Upper lobe of left lung (tissue), 6 donors: ENCODE measurements around the gene GUCY2F. TPM values are rescaled to one million over a fixed set of nuclear protein-coding genes. Genes with fewer than 3 reads are reported as not detected.

Experiments used
- ATAC-seq, 2 donors: fragments of 200-7000 bp; cut with Tn5 transposase; one replicate each; pipeline ENCODE4 v1.9.1; 2022; ENCODE audit warnings: mild to moderate bottlenecking in 2 of 2, moderate library complexity in 2 of 2; ENCODE audit not compliant: low FRiP score in 2 of 2
- DNase-seq, 2 donors: peaks; one replicate each; pipeline ENCODE4 v3.0.0-alpha.2; 2019 to 2020
- H3K27ac ChIP-seq, 4 donors: fragments of 200-600 bp; sonication (generic); one replicate each; pipeline ENCODE4 v1.5.1; 2016 to 2019
- H3K27me3 ChIP-seq, 4 donors: fragments of 200-600 bp; sonication (generic); one replicate each; pipeline ENCODE4 v1.5.1; 2017 to 2019
- H3K36me3 ChIP-seq, 4 donors: fragments of 200-600 bp; sonication (generic); one replicate each; pipeline ENCODE4 v1.5.1; 2016 to 2019
- H3K4me1 ChIP-seq, 4 donors: fragments of 200-600 bp; sonication (generic); one replicate each; pipeline ENCODE4 v1.5.1; 2018 to 2019
- H3K4me3 ChIP-seq, 4 donors: fragments of 200-600 bp; sonication (generic); one replicate each; pipeline ENCODE4 v1.5.1; 2017 to 2019; ENCODE audit warnings: mild to moderate bottlenecking in 2 of 4, moderate library complexity in 1 of 4
- H3K9me3 ChIP-seq, 4 donors: fragments of 200-600 bp; sonication (generic); one replicate each; pipeline ENCODE4 v1.5.1; 2018 to 2019
- CTCF ChIP-seq, 6 experiments: fragments of 450-650 bp in 4 of 6; fragments of 200-600 bp in 2 of 6; sonication (generic) in 2 of 6; IDR thresholded peaks; one replicate each; pipeline ENCODE4 v1.5.1; 2016 to 2019; ENCODE audit warnings: antibody characterized with exemption in 6 of 6
- EP300 ChIP-seq, 4 donors: sonication (generic); formaldehyde crosslinking; IDR thresholded peaks; one replicate each; pipeline ENCODE4 v1.5.1; 2017; ENCODE audit warnings: antibody characterized with exemption in 4 of 4, control low read depth in 2 of 4
- POLR2A ChIP-seq, 4 donors: fragments of 450-650 bp; IDR thresholded peaks; one replicate each; pipeline ENCODE4 v1.5.1; 2016 to 2017; ENCODE audit warnings: antibody characterized with exemption in 4 of 4, mild to moderate bottlenecking in 2 of 4
- POLR2AphosphoS5 ChIP-seq, 2 donors: sonication (generic); formaldehyde crosslinking; IDR thresholded peaks; one replicate each; pipeline ENCODE4 v1.5.1; 2017; ENCODE audit warnings: antibody characterized with exemption in 2 of 2
- WGBS, 2 donors: methylation state at CpG; one replicate each; pipeline ENCODE4 v1.1.5; 2017 to 2018; 5-methylcytosine and 5-hydroxymethylcytosine counted together
- total RNA-seq, 6 donors: library from RNA; depleted of rRNA in 4 of 6; stranded (reverse); fragments of >200 nt in 4 of 6; gene quantifications; one replicate each; pipeline versions ENCODE4 v1.1.0 to v1.2.1, GENCODE V29; 2016 to 2021
- donor health status: DM: no; HTN: no; CAD: no; lungs with moderate emphysema.
- donor health status: DM: no; HTN: yes; CAD: no; lungs with severe emphysema.

Gene GUCY2F
- total RNA-seq, 6 donors from 2014 or later = 0.10 TPM; not detected in 5

DNA sequence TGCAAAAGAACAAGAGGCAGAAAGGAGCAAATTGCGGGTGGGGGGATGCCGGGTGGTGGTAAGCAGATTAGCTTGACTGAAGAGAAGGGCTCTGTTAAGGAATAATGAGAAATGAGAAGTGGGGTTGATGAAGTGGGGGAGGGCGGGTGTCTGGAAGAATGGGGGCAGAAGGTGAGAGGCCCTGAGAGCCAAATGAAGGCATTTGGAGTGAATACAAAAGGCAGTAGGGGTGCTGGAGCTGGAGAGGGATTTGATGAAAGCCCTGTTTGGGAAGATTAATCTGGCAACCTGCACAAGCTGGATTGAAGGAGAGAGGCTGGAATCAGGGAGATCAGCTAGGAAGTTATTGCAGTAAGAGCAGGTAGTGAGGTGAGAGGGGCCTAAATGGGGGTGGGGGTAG, 82.1 kb downstream of the GUCY2F start:
- no peak overlapping the region for H3K27ac ChIP-seq
- no peak overlapping the region for H3K4me3 ChIP-seq
- ATAC-seq = no peak
- no peak for DNase-seq
- no peak for TF ChIP-seq CTCF (IDR thresholded peaks at IDR 0.05)
- TF ChIP-seq EP300 (IDR thresholded peaks at IDR 0.05) = no peak
- WGBS, 2 donors = 48 to 51% methylated on average over 3 of the region's 3 CpGs
- no peaks in the 10 kb centered on the region for H3K4me1 ChIP-seq
- H3K36me3 ChIP-seq = no peaks in the 10 kb centered on the region
- H3K9me3 ChIP-seq = no peaks in the 10 kb centered on the region
- H3K27me3 ChIP-seq = no peaks in the 10 kb centered on the region

DNA sequence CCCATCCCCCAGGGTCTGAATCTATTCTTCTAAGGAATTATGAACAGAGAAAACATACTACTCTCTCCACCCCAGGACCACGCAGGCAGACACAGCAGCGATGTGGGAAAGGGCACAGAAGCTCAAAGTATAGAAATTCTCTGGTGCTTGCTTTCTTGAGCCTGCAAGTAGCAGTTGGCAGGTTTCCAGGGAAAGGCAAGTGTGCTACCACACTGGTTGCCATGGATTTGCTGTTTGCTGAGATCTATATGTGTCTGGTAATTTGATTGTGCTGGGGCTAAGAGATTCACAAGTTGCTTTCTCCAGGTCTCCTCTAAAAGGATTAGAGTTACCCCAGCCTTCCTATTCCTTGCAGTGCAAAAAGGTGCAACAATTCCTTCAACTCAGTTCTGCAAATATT, 83.1 kb downstream of the GUCY2F start:
- no peaks in the 10 kb centered on the region for H3K9me3 ChIP-seq
- no peak overlapping the region for H3K4me3 ChIP-seq
- no peaks in the 10 kb centered on the region for H3K27me3 ChIP-seq
- no peak for TF ChIP-seq EP300 (IDR thresholded peaks at IDR 0.05)
- TF ChIP-seq POLR2AphosphoS5 (IDR thresholded peaks at IDR 0.05) = no peak
- TF ChIP-seq POLR2A (IDR thresholded peaks at IDR 0.05) = no peak
- no peak for TF ChIP-seq CTCF (IDR thresholded peaks at IDR 0.05)
- H3K27ac ChIP-seq = no peak overlapping the region
- H3K36me3 ChIP-seq = no peaks in the 10 kb centered on the region
- DNase-seq (no peak), ATAC-seq (no peak)
- WGBS, 2 donors = 75 to 100% methylated on average over 2 of the region's 2 CpGs
- no peaks in the 10 kb centered on the region for H3K4me1 ChIP-seq

DNA sequence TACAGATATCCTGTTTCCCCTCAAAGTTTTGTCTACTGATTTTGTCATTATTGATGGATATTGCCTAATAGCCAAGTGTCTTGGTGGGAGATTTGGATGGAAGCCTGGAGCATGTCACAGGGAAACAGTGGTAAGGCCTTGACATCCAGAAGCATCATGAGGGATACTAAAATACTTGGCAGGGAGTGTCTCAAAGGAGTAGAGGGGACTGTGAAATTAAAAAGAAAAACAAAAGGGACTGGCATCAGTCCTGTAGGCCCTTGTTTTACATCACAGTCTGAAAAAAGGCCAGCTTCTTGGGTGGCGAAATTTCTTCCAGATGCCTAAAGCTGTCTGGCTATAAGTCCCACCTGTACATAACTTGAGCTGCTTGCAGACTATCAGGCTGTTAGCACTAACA, 83.8 kb downstream of the GUCY2F start:
- H3K36me3 ChIP-seq = no peaks in the 10 kb centered on the region
- 40 to 67% methylated on average over 1 of the region's 1 CpG for WGBS, 2 donors
- TF ChIP-seq POLR2A (IDR thresholded peaks at IDR 0.05) = no peak
- TF ChIP-seq EP300 (IDR thresholded peaks at IDR 0.05) = no peak
- TF ChIP-seq CTCF (IDR thresholded peaks at IDR 0.05) = no peak
- TF ChIP-seq POLR2AphosphoS5 (IDR thresholded peaks at IDR 0.05) = no peak
- ATAC-seq = no peak
- H3K9me3 ChIP-seq = no peaks in the 10 kb centered on the region
- no peaks in the 10 kb centered on the region for H3K27me3 ChIP-seq
- DNase-seq = no peak
- no peaks in the 10 kb centered on the region for H3K4me1 ChIP-seq
- no peak overlapping the region for H3K27ac ChIP-seq
- H3K4me3 ChIP-seq = no peak overlapping the region

DNA sequence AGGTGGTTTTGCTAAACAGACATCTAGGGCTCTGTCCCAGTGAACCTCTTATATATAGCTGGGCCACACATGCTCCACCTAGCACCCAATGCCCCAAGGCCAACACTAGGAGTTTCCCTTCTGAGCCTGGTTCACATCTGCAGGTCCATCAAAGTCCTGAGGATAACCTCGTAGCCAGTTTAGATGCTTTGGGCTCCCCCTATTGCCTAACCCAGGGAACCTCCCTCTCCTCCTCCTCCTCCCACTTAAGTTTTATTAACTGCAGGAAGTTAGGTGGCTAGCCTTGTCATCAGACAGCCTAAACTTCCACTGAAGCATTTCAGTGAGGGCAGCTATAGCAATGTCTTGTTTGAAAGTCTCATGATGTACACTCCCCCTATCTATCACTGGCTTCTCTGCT, 88.0 kb downstream of the GUCY2F start:
- Histone ChIP-seq H3K27me3 (no peaks in the 10 kb centered on the region), H3K27ac (no peak overlapping the region), H3K4me3 (no peak overlapping the region), H3K36me3 (no peaks in the 10 kb centered on the region), H3K4me1 (no peaks in the 10 kb centered on the region), H3K9me3 (no peaks in the 10 kb centered on the region)
- no peak for TF ChIP-seq POLR2AphosphoS5 (IDR thresholded peaks at IDR 0.05)
- no peak for TF ChIP-seq EP300 (IDR thresholded peaks at IDR 0.05)
- TF ChIP-seq CTCF (IDR thresholded peaks at IDR 0.05) = no peak
- no peak for TF ChIP-seq POLR2A (IDR thresholded peaks at IDR 0.05)
- 14% methylated on average over 1 of the region's 1 CpG; no CpG with 5 or more reads in 1 of the 2 donors for WGBS, 2 donors
- ATAC-seq (no peak), DNase-seq (no peak)

- Histone ChIP-seq H3K36me3 (no peaks in the 10 kb centered on the region), H3K4me3 (no peak overlapping the region), H3K27ac (no peak overlapping the region), H3K27me3 (no peaks in the 10 kb centered on the region), H3K9me3 (no peaks in the 10 kb centered on the region), H3K4me1 (no peaks in the 10 kb centered on the region)
- DNase-seq (no peak), ATAC-seq (no peak)
- TF ChIP-seq POLR2AphosphoS5 (IDR thresholded peaks at IDR 0.05) (no peak), CTCF (IDR thresholded peaks at IDR 0.05) (no peak), EP300 (IDR thresholded peaks at IDR 0.05) (no peak), POLR2A (IDR thresholded peaks at IDR 0.05) (no peak)
- whole genome bisulfite sequencing, 2 donors = 90 to 92% methylated on average over 4 to 5 of the region's 5 CpGs
These were observed 89.0 kb downstream of the GUCY2F start for GRCh38 chrX:109392895-109393294.
